ENCODE data around the gene LTB.

The LTB gene

DNA sequence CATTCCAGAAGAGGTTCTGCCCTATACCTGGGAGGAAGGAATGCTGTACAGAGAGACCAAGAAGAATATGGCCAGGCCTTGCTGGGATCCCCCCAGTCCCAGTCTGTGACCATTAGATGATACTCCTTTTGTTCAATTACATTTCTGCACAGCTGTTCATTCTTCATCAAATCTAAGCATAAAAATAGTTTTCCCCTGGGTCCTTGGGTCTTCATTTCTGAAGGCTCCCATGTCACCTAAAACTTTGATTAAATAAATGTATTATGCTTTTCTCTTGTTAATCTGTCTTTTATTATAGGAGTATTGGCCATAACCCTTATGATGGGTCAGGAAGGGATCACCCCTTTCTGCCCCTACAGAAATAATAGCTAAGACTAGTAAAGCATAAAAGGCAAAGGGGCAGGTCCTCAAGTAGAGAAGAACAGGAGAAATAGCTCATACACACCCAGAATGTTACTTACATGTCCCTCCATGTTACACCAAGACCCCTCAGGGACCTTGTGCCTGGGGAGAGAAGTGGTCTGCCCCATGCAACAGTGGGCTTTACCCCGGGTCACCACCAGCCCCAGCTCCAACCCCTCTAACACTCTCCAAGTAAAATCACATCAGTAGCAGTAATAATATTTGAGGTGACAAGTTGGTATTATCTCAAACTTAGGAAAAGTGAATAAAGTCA lies 12.2 kb downstream of the LTB start:
- no peak for DNase-seq (ENCODE audit: low read depth)
- no peak overlapping the region for H3K4me3 ChIP-seq (ENCODE audit: control insufficient read depth, low read depth, low read length)
- TF ChIP-seq, protein P1, sequence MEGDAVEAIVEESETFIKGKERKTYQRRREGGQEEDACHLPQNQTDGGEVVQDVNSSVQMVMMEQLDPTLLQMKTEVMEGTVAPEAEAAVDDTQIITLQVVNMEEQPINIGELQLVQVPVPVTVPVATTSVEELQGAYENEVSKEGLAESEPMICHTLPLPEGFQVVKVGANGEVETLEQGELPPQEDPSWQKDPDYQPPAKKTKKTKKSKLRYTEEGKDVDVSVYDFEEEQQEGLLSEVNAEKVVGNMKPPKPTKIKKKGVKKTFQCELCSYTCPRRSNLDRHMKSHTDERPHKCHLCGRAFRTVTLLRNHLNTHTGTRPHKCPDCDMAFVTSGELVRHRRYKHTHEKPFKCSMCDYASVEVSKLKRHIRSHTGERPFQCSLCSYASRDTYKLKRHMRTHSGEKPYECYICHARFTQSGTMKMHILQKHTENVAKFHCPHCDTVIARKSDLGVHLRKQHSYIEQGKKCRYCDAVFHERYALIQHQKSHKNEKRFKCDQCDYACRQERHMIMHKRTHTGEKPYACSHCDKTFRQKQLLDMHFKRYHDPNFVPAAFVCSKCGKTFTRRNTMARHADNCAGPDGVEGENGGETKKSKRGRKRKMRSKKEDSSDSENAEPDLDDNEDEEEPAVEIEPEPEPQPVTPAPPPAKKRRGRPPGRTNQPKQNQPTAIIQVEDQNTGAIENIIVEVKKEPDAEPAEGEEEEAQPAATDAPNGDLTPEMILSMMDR (conservative IDR thresholded peaks at IDR 0.05; ENCODE audit: control insufficient read depth, insufficient read depth, low read depth, low read length): no peak

GRCh38 chr6:31568537-31568961 lies 13.7 kb downstream of the LTB start:
- DNase-seq (ENCODE audit: low read depth): no peak
- TF ChIP-seq, protein P1 (conservative IDR thresholded peaks at IDR 0.05; ENCODE audit: control insufficient read depth, insufficient read depth, low read depth, low read length): no peak
- H3K4me3 ChIP-seq (ENCODE audit: control insufficient read depth, low read depth, low read length): no peak overlapping the region

GRCh38 chr6:31567531-31568370 lies 14.5 kb downstream of the LTB start:
- H3K4me3 ChIP-seq (ENCODE audit: control insufficient read depth, low read depth, low read length): no peak overlapping the region
- TF ChIP-seq, protein P1 (conservative IDR thresholded peaks at IDR 0.05; ENCODE audit: control insufficient read depth, insufficient read depth, low read depth, low read length): no peak
- no peak for DNase-seq (ENCODE audit: low read depth)

DNA sequence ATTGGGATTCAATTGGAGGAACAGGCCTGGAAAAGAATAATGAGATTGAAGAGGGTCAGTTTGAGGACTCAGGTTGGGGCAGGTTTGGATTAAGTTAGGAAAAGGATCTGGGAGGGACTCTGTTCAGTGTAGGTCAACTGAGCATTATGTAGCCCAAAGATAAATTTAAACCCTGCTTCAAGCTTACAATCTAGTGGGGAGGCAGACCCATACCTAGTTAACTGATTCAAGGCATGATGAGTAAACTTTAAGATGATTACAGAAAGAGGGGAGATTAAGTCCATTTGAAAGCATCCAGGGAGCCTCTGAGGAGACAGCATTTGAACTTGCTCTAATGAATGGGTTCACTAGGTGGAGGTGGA lies 21.5 kb downstream of the LTB start:
- H3K4me3 ChIP-seq (ENCODE audit: control insufficient read depth, low read depth, low read length): no peak overlapping the region
- DNase-seq (ENCODE audit: low read depth): no peak
- TF ChIP-seq, protein P1 (conservative IDR thresholded peaks at IDR 0.05; ENCODE audit: control insufficient read depth, insufficient read depth, low read depth, low read length): no peak

DNA sequence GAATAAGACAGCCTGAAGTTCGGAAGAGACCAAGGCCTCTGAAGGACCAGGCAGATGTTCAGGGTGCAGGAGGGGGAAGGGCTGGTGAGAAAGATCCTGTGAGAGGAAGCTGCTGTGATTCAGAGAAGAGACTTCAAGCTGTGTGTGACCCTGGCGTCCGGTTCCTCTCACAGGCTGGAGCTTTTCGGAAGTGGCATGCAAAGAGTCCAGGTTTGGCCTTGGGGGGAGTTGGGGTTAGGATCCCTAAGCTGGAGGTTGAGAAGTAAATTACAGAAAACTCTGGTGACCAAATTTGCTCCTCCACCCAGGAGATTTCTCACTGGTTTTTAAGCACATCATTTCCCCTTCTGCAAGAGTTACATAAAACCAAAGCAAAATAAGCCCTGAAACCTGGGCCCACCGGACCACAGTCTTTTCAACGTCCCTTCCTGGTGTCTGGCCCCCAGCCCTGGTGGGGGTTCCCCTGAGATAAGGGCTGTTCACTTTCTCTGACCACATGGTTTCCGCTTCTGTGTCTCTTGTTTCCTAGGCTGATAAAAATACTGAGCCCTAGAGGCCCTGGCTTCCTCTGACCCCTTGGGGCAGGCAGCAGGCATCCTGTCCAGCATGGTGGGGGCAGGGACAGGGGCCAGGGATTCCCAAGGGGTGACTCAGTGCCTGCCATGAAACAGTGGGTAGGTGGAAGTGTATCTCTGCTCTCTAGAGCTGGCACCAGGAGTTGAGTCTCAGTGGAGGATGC lies 22.1 kb downstream of the LTB start:
- H3K4me3 ChIP-seq (ENCODE audit: control insufficient read depth, low read depth, low read length): no peak overlapping the region
- peak; percentile 64 for DNase-seq (ENCODE audit: low read depth)
- TF ChIP-seq, protein P1 (conservative IDR thresholded peaks at IDR 0.05; ENCODE audit: control insufficient read depth, insufficient read depth, low read depth, low read length): no peak

- no peak for DNase-seq (ENCODE audit: low read depth)
- H3K4me3 ChIP-seq (ENCODE audit: control insufficient read depth, low read depth, low read length): no peak overlapping the region
- TF ChIP-seq, protein P1 (conservative IDR thresholded peaks at IDR 0.05; ENCODE audit: control insufficient read depth, insufficient read depth, low read depth, low read length): no peak
Observed at GRCh38 chr6:31559606-31559957, 22.6 kb downstream of the LTB start.
